ENCODE measurements around the gene RBM4.

The RBM4 gene

DNA sequence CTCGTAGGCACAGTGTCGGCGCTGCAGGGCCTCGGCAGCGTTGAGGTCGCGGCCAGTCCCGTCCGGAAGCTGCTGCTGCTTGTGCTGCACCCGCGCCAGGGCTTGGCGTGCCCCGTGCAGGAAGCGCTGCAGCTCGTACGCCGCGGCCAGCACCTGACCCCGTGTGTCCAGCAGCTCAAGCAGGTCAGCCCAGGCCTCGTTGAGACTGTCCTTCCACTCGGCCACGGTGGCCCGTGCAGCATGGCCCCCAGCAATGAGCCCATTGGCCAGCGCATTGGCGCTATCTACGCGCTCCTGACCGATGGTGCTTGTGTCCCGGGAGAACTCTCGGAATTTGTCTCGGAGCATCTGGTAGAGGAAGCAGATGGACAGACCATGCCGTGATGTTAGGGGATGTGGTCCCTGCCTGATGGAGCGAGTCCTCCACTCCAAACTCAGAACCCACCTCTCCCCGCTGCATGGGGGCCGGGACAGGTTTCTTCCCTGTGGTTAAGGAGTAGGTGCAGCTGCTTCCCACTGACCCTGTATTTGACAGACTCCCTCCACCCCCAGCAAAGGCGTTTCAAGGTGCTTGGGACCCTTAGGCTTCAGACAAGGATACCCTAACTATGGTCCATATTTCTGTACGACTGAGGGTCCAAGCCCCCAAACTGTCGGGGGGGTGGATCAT, 52.9 kb downstream of the RBM4 start:
- DNase-seq, result no peak

DNA sequence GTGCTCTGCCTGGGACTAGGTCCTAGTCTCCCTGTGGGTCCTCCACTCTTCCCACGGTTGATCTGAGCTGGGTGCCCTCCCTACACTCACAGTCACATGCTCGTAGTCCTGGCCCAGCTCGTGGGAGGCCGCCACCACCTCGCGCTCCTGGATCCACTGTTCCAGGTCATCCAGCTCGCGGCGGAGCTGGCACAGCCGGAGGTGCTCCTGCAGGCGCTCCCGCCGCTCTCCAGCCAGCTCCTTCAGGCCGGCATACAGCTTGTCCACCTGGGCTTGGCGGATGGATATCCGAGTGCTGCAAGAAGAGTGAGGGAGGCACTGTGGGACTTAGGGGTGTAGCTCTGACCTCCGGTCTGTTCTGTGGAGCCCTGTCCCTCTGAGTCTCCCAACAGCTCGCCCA, 53.9 kb downstream of the RBM4 start:
- no peak for DNase-seq

DNA sequence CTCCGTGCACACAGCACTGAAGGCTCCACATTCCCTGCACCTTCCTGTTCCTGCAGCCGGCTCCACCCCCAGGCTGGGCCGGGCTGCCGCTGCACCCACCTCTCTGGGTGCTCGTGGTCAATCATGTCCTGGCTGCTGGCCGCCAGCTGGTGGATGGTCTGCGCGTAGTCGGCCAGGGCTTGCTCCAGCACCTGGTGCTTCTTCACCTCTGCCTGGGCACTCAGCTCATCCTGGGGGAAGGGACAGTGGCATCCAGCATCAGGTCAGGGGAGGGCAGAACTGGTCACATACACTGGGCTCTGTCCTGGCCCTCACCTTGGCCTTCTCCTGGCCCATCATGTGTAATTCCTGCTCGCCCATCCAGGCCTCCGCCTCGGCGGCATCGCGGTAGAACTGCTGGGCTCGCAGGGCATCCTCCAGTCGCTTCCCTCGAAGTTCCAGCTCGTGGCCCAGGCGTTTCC, 54.4 kb downstream of the RBM4 start:
- no peak for DNase-seq

DNA sequence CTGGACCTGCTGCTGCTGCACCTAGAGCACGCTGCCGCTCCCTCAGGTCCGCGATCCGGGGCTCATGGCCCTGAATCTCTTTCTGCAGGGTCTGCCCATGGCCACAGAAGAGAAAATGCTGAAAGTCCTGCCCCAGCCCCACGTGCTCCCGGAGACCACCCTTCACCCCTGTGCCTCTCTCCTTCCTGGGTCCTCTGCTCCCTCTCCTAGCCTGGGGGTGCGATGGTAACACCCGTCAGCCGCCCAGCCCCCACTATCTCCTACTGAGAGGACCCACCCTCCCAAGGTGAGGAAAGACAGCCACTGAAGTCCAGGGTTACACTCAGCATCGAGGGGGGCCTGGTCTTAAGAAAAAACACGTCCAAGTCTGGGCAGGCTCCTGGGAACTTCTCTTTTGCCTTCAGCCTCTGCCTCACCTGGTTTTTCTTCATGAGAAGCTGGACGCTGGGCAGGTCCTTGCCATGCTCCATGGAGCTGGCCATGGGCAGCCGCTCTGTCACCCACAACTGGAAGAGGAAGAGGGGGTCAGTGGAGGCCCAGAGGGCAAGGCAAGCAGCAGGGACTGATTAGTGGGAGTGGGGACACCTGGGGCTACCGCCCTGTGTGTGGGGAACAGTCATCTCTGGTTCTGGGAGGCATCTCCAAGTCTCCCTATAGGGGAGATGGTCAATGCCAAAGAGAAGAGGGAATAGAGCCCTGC, 55.0 kb downstream of the RBM4 start:
- DNase-seq, result no peak

DNA sequence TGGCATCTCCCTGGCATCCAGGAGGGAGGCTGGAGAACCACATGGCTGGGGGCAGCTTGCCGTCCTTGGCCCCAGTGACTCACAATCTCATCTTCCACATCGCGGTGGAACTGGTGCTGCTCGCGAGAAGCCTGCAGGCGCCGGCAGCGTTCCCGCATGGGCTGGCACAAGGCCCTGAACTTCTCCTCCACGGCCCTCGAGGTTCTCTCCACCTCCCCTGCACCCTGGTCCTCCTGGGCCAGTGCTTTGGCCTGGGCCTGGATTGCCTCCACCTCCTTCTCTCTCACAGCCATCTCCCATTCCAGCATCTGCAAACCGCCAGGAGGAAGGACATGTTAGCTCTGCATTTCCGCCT, 55.5 kb downstream of the RBM4 start:
- no peak for DNase-seq

DNA sequence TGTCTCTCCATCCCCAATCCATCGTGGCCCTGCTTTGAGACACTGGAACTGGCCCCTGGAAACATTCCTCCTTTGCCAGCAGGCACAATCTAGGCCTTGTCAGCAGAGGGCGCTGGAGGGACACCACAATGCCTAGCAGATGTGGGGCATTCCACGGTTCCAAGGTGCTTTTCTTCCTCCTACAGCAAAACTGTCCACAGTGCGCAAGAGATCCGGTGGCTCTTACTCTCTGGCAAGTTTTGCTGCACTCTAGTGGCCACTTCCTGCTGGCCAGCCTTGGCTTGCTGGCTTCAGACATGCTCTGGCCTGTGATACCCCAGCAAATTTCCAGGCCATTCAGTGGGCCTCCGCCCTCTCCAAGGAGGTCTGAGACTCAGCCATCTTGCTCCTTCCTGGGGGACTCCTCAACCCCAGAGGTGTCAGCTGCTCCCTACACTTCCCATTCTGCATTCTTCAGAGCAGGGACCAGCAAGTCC, 56.3 kb downstream of the RBM4 start:
- DNase-seq, result peak; percentile 86

All from activated CD4-positive, alpha-beta T cell treated with anti-CD3 and anti-CD28 coated beads, Interleukin-2, Interleukin-6, amounts not matched to agents 100 ng/mL and 50 ng/mL, durations not matched to agents 16 hours and 8 hours (primary cell).